Endothelial cell of umbilical vein (primary cell): ENCODE results near the gene HDAC4. TPM values are rescaled to one million over a fixed set of nuclear protein-coding genes. Genes with fewer than 3 reads are reported as not detected.

Experiments used
- BruUV-seq: library from RNA; stranded (reverse); fragments of 400-500 nt; replicated peaks from 2 replicates; lab custom pipeline; 2021; lab: Mats Ljungman, UMichigan
- CTCF ChIA-PET: fragments of 300-600, 350-600 bp; sonication (Branson Sonifier 250); formaldehyde crosslinking; loops from one replicate; lab custom pipeline; 2021; ENCODE audit warnings: antibody characterized with exemption, inconsistent platforms; lab: Charles Lee
- POLR2A ChIA-PET: fragments of 300-600, 350-600 bp; sonication (Branson Sonifier 250); formaldehyde crosslinking; loops from one replicate; lab custom pipeline; 2021; ENCODE audit warnings: antibody characterized with exemption, inconsistent platforms; lab: Charles Lee
- DNase-seq: peaks from one replicate; pipeline ENCODE4 v3.0.0-alpha.2; 2011; ENCODE audit warnings: low read depth, low spot score
- FAIRE-seq: peaks from 2 replicates; lab custom pipeline; 2011; peaks lifted over from hg19 to GRCh38; lab: Jason Lieb, UNC
- H2AFZ ChIP-seq: 2 replicates; pipeline ENCODE4 v1.6.0; 2012; ENCODE audit warnings: low read depth, low read length, control low read depth, inconsistent platforms
- H3K27ac ChIP-seq: 2 replicates; pipeline ENCODE4 v1.5.1; 2011; ENCODE audit warnings: low read depth, mild to moderate bottlenecking, control low read depth, low read length, moderate library complexity; ENCODE audit not compliant: insufficient read depth
- H3K27me3 ChIP-seq, 2 experiments: 2 replicates each; pipeline versions ENCODE4 v1.6.0 to v1.6.1; 2011; ENCODE audit warnings: low read length in 2 of 2, mixed read lengths in 1 of 2; ENCODE audit not compliant: control insufficient read depth in 2 of 2, insufficient read depth in 2 of 2
- H3K36me3 ChIP-seq, 2 experiments: 2 replicates in 1 of 2; 3 replicates in 1 of 2; pipeline ENCODE4 v1.5.1; 2011; ENCODE audit warnings: low read length in 2 of 2, mild to moderate bottlenecking in 1 of 2, moderate library complexity in 1 of 2; ENCODE audit not compliant: control insufficient read depth in 2 of 2, insufficient read depth in 2 of 2; ENCODE audit errors: extremely low read depth in 1 of 2
- H3K4me1 ChIP-seq: 3 replicates; pipeline ENCODE4 v1.5.1; 2011; ENCODE audit warnings: mild to moderate bottlenecking, low read length; ENCODE audit not compliant: control insufficient read depth, insufficient read depth; ENCODE audit errors: extremely low read depth
- H3K4me2 ChIP-seq: 2 replicates; pipeline ENCODE4 v1.6.1; 2011; ENCODE audit warnings: low read length, control low read depth, mixed read lengths; ENCODE audit not compliant: insufficient read depth
- H3K4me3 ChIP-seq, 3 experiments: fragments of 200-600 bp in 1 of 3; sonication (generic), shearing (Covaris generic) in 1 of 3; replicated peaks in 1 of 3; 2 replicates each; pipeline ENCODE4 v1.5.1; 2011 to 2016; ENCODE audit warnings: control low read depth in 3 of 3, low read length in 3 of 3, mild to moderate bottlenecking in 2 of 3, inconsistent platforms in 1 of 3, low read depth in 1 of 3, moderate library complexity in 1 of 3; ENCODE audit not compliant: insufficient read depth in 1 of 3
- H3K79me2 ChIP-seq: 2 replicates; pipeline ENCODE4 v1.6.0; 2012; ENCODE audit warnings: low read length, inconsistent platforms; ENCODE audit not compliant: control insufficient read depth, insufficient read depth
- H3K9ac ChIP-seq: replicated peaks from 2 replicates; pipeline ENCODE3; 2011; ENCODE audit warnings: low read length, control low read depth; ENCODE audit not compliant: insufficient read depth; ENCODE audit errors: extremely low read depth
- H3K9me1 ChIP-seq: replicated peaks from 3 replicates; pipeline ENCODE4 v1.6.0; 2011; ENCODE audit warnings: mild to moderate bottlenecking, low read length; ENCODE audit not compliant: control insufficient read depth, insufficient read depth; ENCODE audit errors: extremely low read depth
- H3K9me3 ChIP-seq: replicated peaks from 2 replicates; pipeline ENCODE4 v1.5.1; 2012; ENCODE audit warnings: low read length, inconsistent platforms; ENCODE audit not compliant: control insufficient read depth, insufficient read depth
- H4K20me1 ChIP-seq: replicated peaks from 2 replicates; pipeline ENCODE3; 2011; ENCODE audit warnings: mild to moderate bottlenecking, low read length; ENCODE audit not compliant: control insufficient read depth, insufficient read depth; ENCODE audit errors: extremely low read depth
- EZH2 ChIP-seq: IDR thresholded peaks from 2 replicates; pipeline ENCODE4 v1.6.1; 2012; ENCODE audit warnings: borderline replicate concordance, low read depth, mild to moderate bottlenecking, moderate library complexity, low read length, inconsistent platforms; ENCODE audit not compliant: severe bottlenecking
- FOS ChIP-seq: IDR thresholded peaks from 2 replicates; pipeline ENCODE4 v1.6.1; 2011; ENCODE audit warnings: mild to moderate bottlenecking, low read length, moderate library complexity, borderline replicate concordance; ENCODE audit not compliant: insufficient read depth
- GATA2 ChIP-seq: IDR thresholded peaks from 2 replicates; pipeline ENCODE4 v1.7.0; 2011; ENCODE audit warnings: low read depth, mild to moderate bottlenecking, moderate library complexity, mixed read lengths, low read length; ENCODE audit not compliant: insufficient read length, insufficient read depth
- JUN ChIP-seq: IDR thresholded peaks from 2 replicates; pipeline ENCODE4 v1.6.1; 2011; ENCODE audit warnings: borderline replicate concordance, low read depth; ENCODE audit not compliant: insufficient read length, insufficient read depth
- MYC ChIP-seq: IDR thresholded peaks from one replicate; pipeline ENCODE4 v1.6.1; 2011; ENCODE audit warnings: mild to moderate bottlenecking, low read depth, low read length
- POLR2A ChIP-seq: IDR thresholded peaks from 2 replicates; pipeline ENCODE4 v1.6.1; 2012; ENCODE audit warnings: low read depth, mild to moderate bottlenecking, control low read depth, low read length
- POLR2AphosphoS5 ChIP-seq: IDR thresholded peaks from 2 replicates; pipeline ENCODE4 v1.6.1; 2012; ENCODE audit warnings: low read depth, mild to moderate bottlenecking, control low read depth, low read length, moderate library complexity; ENCODE audit not compliant: insufficient read depth
- dilution Hi-C: fragments of 300-500 bp; cut with MboI; formaldehyde crosslinking; loops from one replicate; pipeline ENCODE4 v1.15.0; 2019; ENCODE audit warnings: low sequenced_read_pairs; ENCODE audit not compliant: extremely low pct_ligation_motif_present
- intact Hi-C: fragments of 100-400 bp; cut with micrococcal nuclease; formaldehyde crosslinking; loops from one replicate; pipeline ENCODE4 v1.10.0; 2022
- polyA plus RNA-seq, 4 experiments: library from polyadenylated mRNA; depleted of rRNA in 3 of 4; stranded (reverse) in 3 of 4; unstranded in 1 of 4; fragments of >200 nt; gene quantifications; 2 replicates each; pipeline versions ENCODE4 v1.2.1 to v1.2.3, GENCODE V29; 2011 to 2012; ENCODE audit warnings: missing spikeins in 1 of 4
- total RNA-seq: library from RNA; stranded (reverse); gene quantifications from 2 replicates; pipeline ENCODE4 v1.2.3, GENCODE V29; 2021
- TF ChIP-seq, protein P1 (sequence below): IDR thresholded peaks from 2 replicates; pipeline ENCODE4 v1.6.1; 2011; ENCODE audit not compliant: insufficient read depth, insufficient read length
- TF ChIP-seq, protein P2 (sequence below), 2 donors: IDR thresholded peaks; 1 replicate in 1 of 2; 2 replicates in 1 of 2; pipeline ENCODE4 v1.5.1; 2011; ENCODE audit warnings: low read length in 2 of 2, mild to moderate bottlenecking in 2 of 2, moderate library complexity in 2 of 2, control low read depth in 1 of 2, inconsistent platforms in 1 of 2, low read depth in 1 of 2; ENCODE audit not compliant: insufficient read depth in 1 of 2; ENCODE audit errors: extremely low read depth in 1 of 2

Gene HDAC4
- total and polyA plus RNA-seq, 2 donors (not counting 3 experiments of a cell fraction or from before 2014, with no cell fraction given) = 13.4 to 33.0 TPM

DNA sequence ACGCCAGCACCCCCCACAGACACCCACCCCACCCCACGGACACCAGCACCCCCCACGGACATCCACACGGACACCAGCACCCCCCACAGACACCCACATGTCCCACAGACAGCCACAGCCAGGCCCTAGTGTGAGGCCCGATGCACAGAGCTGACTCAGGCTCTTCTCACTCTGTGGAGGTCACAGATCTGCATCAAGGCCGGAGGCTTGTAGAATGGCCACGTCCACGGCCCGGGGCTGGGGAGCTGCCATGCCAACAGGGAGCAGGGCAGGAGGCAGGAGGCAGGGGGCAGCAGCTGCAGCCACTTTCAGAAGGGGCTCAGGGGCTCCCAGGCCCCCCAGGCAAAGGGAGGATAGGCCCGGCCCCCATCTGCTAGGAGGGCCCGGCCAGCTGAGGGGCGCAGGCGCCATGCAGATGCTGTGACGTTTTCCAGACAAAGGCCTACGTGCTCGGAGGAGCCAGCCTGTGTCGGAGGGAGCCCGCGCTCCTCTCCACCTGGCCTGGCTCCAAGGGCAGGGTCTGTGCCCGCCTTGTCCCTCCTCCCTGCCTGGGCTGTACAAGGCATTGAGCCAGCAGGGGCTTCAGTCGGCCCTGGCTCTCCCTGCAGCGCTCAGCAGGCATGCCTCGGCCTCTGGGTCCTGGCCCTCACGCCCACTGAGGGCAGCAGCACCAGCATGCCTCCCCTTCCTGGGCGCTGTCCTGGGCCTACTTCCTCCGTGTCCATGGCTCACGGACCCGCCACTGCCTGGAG is 304.0 kb downstream of the HDAC4 start:
- no peaks in the 10 kb centered on the region for H3K27me3 ChIP-seq
- dilution Hi-C loops = no loop called here
- H2AFZ ChIP-seq = no peak overlapping the region
- ChIA-PET CTCF (no interaction called here), POLR2A (no interaction called here)
- no peak overlapping the region for H3K4me3 ChIP-seq
- H3K36me3 ChIP-seq = peaks cover 0 to 3% of the 10 kb centered on the region in 2 experiments
- DNase-seq = no peak
- H3K79me2 ChIP-seq = no peaks in the 10 kb centered on the region
- H3K4me1 ChIP-seq = no peaks in the 10 kb centered on the region
- H3K9ac ChIP-seq = no peak overlapping the region
- FAIRE-seq = no peak
- no peak for TF ChIP-seq POLR2A
- no peak for TF ChIP-seq POLR2AphosphoS5
- TF ChIP-seq MYC = no peak
- TF ChIP-seq GATA2 = no peak
- TF ChIP-seq EZH2 = no peak
- no peaks in the 10 kb centered on the region for H4K20me1 ChIP-seq
- no TSS peak for BruUV-seq
- H3K9me1 ChIP-seq = no peaks in the 10 kb centered on the region
- H3K27ac ChIP-seq = no peak overlapping the region
- no peak overlapping the region for H3K4me2 ChIP-seq
- intact Hi-C loops = no loop called here
- H3K9me3 ChIP-seq = no peaks in the 10 kb centered on the region

DNA sequence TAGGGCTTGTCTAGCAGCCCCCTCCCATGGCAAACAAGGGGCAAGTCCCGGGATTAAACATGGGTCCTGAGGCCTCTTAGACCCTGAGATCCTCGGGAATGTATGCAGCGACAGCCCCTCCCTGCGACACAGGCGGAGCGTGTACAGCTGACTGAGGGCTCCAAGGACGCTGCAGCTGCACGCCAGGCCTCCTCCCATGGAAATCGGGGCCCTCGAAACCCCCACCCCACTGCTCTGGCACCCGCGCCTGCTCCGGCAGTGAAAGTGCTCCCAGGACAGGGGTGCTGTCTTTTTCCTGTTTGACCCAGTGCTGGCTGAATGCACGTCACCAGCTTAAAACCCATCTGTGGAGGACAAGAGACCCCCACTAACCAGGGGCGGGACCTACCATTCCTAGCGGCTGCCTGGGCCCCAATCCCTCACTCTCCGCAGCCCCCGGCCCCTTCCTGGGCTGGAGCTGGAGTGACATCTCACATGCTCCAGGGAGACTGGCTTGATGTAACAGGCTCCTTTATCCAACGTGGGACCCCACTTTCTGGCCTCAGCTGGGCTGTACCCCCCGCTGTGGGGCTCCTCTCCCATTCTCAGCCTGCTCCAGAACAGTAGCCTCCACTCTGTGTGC is 305.2 kb downstream of the HDAC4 start:
- dilution Hi-C loops = no loop called here
- Histone ChIP-seq H2AFZ (no peak overlapping the region), H4K20me1 (no peaks in the 10 kb centered on the region), H3K9me1 (no peaks in the 10 kb centered on the region), H3K27ac (no peak overlapping the region), H3K27me3 (no peaks in the 10 kb centered on the region), H3K4me1 (no peaks in the 10 kb centered on the region), H3K36me3 (peaks cover 0 to 1% of the 10 kb centered on the region in 2 experiments), H3K9me3 (no peaks in the 10 kb centered on the region), H3K4me2 (no peak overlapping the region), H3K9ac (no peak overlapping the region), H3K4me3 (no peak overlapping the region), H3K79me2 (no peaks in the 10 kb centered on the region)
- CTCF ChIA-PET = no interaction called here
- TF ChIP-seq, protein P1, sequence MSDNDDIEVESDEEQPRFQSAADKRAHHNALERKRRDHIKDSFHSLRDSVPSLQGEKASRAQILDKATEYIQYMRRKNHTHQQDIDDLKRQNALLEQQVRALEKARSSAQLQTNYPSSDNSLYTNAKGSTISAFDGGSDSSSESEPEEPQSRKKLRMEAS = no peak
- no peak for TF ChIP-seq EZH2
- no peak for TF ChIP-seq POLR2A
- no peak for TF ChIP-seq FOS
- TF ChIP-seq MYC = no peak
- no peak for TF ChIP-seq POLR2AphosphoS5
- no peak for TF ChIP-seq GATA2
- TF ChIP-seq, protein P2, sequence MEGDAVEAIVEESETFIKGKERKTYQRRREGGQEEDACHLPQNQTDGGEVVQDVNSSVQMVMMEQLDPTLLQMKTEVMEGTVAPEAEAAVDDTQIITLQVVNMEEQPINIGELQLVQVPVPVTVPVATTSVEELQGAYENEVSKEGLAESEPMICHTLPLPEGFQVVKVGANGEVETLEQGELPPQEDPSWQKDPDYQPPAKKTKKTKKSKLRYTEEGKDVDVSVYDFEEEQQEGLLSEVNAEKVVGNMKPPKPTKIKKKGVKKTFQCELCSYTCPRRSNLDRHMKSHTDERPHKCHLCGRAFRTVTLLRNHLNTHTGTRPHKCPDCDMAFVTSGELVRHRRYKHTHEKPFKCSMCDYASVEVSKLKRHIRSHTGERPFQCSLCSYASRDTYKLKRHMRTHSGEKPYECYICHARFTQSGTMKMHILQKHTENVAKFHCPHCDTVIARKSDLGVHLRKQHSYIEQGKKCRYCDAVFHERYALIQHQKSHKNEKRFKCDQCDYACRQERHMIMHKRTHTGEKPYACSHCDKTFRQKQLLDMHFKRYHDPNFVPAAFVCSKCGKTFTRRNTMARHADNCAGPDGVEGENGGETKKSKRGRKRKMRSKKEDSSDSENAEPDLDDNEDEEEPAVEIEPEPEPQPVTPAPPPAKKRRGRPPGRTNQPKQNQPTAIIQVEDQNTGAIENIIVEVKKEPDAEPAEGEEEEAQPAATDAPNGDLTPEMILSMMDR (IDR thresholded peaks at IDR 0.05; ENCODE audit: extremely low read depth in 1 of 2, insufficient read depth in 1 of 2, low read depth in 1 of 2, low read length in 2 of 2) = no peak
- TF ChIP-seq JUN = no peak
- intact Hi-C loops = no loop called here
- FAIRE-seq (no peak), DNase-seq (no peak)
- BruUV-seq = no TSS peak
- POLR2A ChIA-PET = no interaction called here
